Activated naive CD8-positive, alpha-beta T cell treated with anti-CD3 and anti-CD28 coated beads, Interleukin-2, amount 50 U/mL, for 16 hours (primary cell): ENCODE data around the gene MICAL3.

ENCODE experiments used
- DNase-seq: peaks from one replicate; pipeline ENCODE4 v3.0.0-alpha.2; 2020; ENCODE audit warnings: low read depth, low spot score

MICAL3 gene

DNA sequence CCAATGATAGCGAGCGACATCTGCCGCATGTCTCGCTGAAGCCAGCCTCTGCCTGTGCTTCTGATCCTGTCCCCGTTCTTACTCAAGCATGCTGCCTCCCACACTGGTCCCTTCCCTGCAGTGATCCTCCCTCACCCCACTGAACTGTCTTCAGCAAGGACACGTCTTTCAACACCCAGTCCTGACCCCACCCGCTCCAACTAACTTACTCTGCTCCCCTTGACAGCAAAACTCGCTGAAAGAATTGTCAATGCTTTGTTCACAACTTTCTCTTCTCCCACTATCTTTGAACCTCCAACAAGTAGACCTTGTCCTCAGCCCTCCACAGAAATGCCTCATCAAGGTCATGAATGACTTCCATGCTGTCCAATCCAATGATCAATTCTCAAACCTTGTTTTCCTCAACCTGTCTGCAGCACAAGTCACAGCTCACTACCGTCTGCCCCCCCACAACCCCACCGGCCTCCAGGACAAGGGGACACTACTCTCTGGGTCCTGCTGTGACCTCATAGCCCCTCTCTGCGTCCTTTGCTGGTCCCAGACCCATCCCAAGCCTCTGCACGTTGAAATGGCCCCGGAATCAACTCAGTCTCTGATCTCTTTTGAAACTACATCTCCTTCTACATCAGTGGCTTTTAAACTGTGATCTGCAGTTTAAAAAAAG, 108.0 kb downstream of the MICAL3 start:
- DNase-seq: no peak

DNA sequence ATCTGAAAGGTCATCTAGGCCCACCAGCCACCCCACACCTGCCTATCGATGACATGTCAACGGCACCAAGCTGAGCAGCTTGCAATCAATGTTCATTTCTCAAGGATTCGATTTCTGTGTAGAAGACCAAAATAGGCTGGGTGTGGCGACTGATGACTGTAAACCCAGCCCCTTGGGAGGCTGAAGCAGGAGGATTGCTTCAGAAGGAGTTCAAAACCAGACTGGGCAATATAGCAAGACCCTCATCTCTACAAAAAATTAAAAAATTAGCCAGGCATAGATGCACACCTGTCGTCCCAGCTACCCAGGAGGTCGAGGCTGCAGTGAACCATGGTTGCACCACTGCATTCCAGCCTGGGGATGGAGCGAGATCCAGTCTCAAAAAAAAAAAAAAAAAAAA, 108.7 kb downstream of the MICAL3 start:
- DNase-seq: no peak

DNA sequence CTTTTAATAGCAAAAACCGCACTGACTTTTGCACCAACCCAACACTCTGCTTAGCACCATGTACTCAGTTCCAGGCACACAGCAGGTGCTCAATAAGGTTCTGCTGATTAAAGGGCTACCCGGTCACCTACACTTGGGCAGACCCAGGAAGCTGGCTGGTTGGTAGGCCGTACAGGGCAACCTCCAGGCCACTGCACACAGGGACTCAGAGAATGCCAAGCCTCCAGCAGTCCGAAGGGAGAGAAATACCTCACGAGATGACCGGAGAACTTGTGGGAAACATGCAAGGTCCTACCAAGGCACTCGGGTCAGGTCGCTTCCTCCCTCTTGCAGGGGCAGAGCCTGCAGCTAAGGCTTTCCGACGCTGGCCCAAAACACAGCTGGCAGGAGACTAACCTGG, 109.2 kb downstream of the MICAL3 start:
- no peak for DNase-seq

DNA sequence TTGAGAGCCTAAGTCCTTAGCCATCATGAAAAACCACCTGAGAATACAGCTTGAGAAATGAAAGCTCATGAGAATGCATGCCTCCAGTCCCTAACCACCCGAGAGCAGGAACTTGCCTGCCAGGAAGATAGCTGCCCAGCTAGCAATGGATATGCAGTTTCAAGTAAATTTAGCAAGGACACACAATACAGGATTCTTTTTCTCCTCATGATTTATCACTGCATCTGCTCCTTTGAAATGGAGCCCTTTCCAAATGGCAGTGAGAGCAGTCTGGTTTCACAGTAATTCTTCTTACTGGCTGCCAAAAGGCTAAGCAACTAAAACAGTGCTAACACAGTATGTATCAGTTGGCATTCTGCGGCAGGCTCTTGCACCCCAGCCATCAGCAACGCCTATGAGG, 109.9 kb downstream of the MICAL3 start:
- no peak for DNase-seq

DNA sequence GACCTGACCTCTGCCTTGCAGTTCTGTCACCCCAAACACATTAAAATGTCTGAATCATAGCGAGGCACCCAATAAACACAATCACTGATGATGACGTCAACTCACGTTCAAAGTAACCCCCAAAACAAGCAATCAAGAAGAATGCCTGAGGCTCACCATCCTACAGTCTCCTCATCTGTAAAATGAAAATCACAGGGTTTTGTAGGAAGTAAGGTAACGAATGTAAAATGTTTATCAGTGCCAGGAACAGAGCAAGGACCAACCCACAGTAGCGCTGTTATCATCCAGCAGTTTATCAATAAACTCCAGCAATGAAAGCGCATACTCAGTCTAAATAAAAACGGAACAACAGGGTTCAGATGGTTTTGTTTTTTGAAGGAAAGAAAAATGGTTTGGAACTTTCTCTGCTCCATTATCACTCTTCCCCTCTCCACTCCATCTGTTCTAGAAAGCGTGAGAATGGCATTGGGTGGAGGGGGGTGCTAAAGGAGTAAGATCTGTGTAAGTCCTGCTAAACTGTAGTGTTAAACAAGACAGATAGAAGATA, 110.5 kb downstream of the MICAL3 start:
- DNase-seq: no peak

DNA sequence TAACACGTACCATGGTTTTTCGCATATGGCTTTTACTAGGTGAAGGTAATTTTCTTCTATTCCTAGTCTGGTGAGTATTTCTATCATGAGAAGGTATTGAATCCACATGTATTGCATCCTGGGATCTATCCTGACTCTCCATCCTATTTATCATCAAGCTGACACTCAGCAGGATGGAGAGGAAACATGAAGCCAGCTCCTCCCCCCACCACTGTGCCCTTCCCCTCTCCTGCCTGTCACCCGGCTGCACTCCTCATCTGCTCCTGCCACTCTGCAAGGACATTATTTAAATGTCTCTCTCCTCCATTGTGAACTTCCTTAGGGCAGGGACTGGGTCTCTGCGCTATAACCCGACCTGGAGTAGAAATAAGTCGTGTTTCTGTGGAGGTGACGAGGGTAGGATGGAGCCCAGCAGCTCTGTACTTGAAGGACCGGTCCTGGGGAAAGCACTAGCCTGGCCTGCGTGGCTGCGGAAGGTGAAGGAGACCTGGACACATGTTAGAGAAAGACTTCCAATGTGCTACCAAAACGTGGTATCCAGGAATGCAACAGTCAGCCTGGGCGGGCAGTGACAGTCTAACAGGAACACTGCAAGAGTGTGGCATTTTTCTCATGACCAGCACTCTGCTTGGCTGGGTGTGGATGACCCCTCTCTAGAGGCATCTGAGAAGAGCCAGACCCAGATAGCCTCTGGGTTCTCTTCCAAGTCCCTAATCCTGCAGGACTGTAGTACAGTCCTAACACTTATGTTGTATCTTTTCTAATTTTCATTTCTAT, 111.2 kb downstream of the MICAL3 start:
- no peak for DNase-seq

DNA sequence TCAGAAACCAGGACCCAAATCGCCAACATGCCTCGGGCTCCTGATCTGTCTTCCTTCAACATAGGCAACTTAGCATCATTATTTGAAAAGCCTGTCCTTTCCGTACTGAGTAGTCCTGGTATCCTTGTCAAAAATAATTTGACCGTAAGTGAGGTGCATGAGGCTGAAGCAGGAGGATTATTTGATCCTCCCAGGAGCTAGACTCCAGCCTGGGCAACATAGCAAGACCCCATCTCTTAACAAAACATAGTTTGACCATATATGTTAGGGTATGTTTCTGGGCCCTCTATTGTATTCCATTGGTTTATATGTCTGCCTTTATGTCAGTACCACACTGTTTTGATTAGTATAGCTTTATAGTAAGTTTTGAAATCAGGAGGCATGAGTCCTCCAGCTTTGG, 112.5 kb downstream of the MICAL3 start:
- no peak for DNase-seq

DNA sequence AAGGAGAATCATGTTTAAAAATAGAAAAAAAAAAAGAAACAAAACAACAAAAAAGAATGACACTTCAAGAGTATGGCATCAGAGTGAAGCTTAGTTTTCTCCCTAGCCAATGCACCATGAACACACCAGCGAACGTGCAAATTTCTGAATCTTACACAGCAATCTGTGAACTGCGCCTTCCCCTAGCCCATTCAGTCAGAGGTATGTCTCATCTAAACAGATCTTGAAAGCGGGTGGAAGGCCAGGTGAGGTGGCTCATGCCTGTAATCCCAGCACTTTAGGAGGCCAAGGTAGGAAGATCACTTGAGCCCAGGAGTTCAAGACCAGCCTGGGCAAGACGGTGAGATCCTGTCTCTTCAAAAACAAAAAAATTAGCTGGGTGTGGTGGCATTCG, 113.1 kb downstream of the MICAL3 start:
- no peak for DNase-seq

DNA sequence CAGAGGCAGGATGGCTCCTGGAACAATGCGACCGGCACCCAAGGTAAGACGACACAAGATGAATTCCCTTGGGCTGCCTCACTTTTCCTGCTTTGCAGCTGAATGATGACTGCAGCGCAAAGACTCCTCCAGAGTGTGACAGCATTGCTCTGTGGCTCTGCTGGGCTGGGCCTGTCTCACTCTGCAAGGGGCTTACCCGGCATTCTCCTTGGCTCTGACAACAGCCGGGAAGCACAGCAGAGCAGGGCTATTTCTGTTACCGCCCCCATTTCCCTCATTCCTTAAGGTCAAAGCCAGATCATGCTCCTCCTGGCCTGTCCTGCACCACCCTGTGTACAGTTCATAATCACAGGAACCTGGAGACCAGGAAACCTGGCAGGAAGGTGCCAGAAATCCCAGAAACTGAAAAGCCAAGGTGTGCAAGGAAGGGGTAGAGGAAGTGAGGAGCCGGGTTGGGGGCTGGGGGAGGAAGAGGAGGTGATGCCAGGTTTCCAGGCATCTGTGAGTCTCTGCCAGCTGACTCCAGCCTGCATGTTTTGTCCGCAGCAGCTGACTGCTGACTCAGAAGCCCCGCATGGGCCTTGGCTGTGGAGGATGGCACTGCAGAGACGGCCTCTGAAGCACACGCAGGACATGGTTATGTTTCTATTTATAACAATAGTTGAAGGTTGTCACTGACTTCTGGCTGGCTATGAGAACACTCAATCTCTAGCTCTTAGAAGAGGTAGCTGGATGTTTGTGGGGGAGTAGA, 113.6 kb downstream of the MICAL3 start:
- no peak for DNase-seq

DNA sequence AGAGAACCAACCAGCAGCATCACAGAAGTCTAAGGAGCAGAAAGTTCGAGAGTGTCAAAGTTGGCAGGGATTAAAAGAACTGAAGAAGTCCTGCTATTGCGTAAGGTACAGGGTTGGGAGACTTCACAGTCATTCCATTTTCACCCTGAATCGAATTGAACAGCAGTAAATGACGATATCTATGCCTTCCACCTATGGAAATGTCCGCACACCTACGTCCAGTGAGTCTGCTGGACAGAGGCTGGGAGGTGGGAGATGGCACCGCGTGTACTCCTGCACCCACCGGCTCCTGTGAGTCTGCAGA, 116.7 kb downstream of the MICAL3 start:
- DNase-seq: no peak

DNA sequence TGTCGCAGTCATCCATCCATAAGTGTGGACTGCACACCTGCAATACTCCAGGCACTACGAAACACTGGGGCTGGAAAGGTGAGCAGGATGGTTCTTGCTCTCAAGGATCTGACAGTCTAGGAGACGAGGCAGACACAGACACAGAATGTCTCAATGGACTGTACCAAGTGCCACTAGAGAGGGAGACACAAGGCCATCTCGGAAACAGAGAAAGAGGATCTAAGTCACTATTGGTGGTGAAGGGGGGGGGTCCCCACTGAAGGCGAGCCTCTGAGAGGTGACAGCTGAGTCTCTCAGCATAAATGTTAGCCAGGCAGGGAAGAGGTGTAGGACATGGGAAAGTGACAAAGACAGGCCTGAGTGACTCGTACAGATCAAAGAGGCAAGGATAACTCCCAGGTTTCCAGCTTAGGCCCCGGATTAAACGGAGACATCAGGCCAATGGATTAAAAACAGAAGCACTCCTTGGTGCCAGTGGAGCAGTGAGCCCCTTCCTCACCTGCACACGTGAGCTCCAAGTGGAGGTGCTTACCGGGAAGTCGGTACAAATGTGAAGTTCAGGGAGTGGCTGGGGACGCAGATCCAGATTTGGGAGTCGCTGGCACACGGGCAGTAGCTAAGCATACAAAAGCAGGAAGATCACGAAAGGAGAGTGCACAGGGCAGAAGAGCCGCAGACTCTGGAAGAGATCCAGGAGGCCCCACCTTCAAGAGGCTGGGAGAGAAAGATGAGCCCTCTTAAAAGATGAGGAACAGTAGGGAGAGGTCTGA, 117.2 kb downstream of the MICAL3 start:
- DNase-seq: no peak

DNA sequence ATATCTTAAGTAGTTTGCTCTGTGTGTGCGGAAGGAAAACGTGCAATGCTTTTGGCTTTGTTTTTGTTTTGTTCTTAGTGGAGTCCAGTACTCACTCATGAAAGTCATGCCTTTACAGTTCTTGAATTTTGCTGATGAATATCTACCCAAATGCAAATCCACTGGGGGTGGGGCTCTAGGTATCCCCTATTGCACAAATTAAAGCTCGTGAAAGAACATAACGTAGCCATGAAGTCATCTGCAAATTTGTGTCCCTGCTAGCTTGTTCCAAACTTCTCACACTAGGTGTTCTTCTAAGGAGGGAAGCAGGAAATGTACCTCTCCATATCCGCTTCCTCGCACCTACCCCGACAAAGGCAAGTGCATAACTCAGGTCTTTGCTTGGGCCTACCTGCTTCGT, 118.9 kb downstream of the MICAL3 start:
- no peak for DNase-seq

DNA sequence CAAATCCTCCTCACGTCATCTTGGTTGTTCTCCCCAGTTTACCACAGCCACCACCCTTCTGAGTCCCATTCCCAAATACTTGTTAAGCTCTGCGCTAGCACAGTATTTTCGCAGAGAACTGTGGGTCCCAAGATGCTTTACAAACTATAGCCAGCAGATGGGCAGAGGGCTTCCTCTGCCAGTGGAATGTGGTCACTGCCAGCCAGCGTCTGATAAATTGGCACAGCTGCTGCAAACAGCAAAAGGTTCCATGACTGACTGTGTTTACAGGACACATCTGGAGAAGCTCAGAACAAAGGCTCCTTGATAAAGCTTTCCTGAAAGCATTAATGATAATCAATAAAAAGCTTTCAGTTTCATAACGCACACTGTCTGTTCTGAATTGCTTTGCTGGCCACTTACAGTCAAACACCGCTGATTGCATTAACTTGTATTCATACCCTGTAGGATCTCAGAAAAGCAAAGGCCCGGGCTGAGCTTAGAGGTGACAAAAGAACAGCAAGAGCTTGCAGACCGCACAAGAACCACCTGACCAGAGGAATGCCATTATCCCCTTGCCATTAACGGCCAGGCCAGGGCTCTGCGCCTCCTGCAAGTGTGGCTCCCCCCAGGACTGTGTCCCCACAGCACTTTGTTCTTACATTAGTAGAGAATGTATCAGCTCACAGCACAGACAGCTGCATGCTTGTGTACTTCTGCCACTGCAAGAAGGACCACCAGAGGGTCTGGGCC, 120.6 kb downstream of the MICAL3 start:
- DNase-seq: no peak

DNA sequence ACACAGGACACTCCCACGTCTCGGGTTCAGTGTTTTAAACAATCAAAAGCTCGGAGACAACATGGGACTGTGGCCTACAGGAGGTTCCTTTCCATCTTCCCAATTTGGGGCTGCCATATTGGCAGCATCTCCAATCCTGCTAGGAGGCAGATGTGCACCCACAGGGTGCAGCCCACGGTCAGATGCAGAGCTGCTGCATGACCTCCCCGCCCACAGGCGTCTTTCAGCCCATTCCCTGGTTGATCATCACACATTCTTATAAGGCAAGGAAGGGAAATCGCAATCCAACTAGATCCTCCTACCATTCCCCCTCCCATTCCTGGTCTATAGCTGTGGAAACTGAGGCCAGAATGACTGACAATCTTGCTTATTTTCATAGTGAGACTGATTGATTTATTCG, 121.4 kb downstream of the MICAL3 start:
- DNase-seq: no peak

DNA sequence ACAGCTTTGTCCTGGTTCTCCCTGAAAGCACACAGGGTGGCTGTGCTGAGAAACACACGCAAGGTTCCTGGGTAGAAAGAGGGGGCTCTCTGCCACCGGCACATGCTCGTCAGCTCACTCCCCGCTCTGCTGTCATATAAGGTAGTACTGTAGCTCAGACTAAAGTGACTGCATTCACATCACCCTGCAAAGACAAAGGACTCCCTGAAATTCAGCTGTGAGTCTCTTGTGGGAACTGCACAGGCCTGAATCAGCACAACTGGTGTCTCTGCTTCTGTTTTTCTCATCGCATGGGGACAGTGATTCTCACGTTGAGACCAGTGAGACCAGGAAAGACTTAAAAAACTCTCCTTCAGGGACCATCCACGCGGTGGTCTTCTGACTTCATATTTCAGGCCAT, 126.0 kb downstream of the MICAL3 start:
- DNase-seq: no peak

DNA sequence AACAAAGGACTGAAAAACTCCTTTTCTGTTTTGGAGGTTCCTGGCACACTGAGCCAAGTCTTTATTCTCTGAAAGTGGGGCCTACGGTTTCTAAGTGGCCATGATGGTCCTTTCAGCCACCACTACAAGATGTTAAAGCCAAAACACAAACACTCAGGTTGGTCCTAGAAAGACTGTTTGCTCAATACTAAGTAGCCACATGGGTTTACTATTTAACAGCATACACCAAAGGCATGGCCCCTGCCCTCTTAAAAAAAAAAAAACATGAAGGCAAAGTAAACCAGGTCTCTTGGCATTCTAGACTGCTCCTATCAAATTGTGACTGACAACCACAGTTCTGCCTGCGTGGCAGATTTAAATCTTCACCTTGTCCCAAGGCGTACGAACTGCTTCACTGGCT, 126.5 kb downstream of the MICAL3 start:
- no peak for DNase-seq

DNA sequence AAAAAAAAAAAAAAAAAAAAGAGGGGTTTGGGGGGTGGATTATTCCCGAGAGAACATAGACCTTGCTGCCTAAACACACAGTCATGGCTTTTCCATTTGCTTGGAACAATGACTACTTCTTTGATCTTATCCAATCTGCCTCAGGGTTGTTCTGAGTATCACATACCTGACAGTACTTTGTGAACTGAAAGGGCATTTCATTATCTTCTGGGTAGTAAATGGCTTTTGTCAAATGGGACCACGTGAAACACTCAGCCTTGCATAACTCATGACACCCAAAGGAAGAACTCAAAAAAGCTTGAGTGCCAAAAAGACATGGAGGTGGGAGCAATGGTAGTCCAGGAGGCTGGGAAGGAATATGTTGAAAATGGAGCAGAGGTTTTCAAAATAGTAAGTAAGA, 126.9 kb downstream of the MICAL3 start:
- no peak for DNase-seq

DNA sequence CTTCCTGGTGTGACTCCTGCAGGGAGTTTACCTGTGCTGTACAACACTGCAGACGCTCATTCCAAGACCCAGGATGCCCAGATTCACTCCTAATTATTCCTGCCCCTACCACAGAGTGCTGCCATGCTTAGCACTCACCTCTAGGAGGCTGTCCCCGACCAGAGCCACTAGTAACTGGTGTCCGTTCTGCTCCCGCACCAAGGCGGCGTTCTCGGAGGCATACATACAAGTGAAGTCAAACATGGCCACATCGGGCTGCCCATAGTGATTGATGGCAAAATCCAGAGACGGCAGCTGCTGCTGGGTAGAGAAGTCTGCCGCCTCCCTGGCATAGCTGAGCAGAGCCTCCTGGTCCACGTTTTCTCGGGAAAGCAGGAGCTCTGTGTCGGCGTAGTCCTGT, 127.8 kb downstream of the MICAL3 start:
- no peak for DNase-seq

DNA sequence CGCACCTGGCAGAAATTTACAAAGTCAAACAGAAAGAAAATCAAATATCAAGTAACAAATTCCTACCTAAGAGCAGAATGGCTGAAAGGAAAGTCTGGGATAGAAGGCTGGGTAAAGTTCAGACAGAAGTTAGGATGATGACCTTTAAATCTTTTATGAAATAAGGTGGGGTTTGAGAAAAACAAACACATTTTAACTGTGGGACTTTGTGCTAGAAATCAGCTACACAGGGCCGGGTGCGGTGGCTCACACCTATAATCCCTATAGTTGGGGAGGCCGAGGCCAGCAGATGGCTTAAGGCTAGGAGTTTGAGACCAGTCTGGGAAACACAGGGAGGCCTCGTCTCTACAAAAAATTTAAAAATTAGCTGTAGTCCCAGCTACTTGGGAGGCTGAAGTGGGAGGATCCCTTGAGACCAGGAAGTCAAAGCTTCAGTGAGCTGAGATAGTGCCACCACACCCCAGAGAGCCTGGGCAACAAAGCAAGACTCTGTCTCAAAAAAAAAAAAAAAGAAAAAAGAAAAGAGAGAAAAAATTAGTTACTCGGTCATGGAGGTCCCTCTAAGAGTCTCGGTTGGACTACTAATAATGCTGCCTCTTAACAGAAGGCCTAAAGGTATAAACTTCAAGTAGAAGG, 130.3 kb downstream of the MICAL3 start:
- no peak for DNase-seq

DNA sequence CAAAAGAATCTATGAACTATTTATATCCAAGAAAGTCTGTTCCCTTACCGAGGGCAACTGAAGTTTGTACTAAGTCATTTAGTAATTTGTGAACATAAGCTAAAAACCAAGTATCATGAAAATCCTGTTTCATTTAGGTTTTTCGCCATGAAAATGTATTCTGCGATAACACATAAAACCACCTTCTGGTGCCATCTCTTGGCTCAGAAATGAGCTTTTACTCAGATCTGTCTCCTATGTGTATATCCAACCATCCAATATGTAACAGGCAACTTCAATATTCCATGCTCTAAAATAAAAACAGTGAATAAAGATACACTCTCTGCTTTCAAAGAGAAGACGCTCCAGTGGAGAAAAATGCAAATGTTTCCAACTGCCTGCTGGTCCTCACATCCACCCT, 132.0 kb downstream of the MICAL3 start:
- DNase-seq: no peak
